NOMO-1 (cell line): Measurements from ENCODE around the gene GPR173.

Experiments used
- DNase-seq, 2 experiments: peaks; one replicate each; lab custom pipeline; 2025; ENCODE audit not compliant: unreplicated experiment in 2 of 2; lab: John Stamatoyannopoulos, UW

GPR173 gene

DNA sequence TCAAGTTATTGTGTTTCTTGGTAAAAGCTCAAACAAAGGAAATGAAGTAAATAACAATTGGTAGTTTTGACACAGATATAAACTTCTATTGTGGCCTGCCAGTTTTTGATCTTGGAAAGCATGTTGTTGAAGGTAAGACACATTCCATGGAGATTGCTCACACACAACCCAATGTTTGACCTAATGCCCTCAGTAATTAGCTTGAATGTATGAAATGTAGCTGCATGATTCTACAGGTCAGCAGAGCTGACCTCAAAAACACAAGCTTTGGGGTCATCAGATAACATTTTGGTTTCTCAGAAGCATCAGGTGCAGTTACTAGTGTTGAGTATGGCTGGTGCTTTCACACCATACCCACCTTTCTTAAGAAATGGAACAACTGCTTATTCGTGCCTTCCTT is 16.5 kb downstream of the GPR173 start:
- DNase-seq: no peak

DNA sequence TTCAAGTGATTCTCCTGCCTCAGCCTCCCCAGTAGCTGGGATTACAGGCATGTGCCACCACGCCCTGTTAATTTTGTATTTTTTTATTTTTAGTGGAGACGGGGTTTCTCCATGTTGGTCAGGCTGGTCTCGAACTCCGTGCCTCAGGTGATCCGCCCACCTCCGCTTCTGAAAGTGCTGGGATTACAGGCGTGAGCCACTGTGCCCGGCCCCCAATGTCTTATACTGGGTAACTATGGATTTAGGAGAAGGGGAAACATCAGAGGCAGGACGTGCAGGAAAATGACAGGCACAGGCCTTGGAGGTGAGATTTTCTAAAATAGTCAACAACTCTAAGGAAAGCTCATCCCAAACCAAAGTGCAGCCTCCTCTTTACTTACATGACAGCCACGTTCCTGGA is 22.5 kb downstream of the GPR173 start:
- no peak for DNase-seq

DNA sequence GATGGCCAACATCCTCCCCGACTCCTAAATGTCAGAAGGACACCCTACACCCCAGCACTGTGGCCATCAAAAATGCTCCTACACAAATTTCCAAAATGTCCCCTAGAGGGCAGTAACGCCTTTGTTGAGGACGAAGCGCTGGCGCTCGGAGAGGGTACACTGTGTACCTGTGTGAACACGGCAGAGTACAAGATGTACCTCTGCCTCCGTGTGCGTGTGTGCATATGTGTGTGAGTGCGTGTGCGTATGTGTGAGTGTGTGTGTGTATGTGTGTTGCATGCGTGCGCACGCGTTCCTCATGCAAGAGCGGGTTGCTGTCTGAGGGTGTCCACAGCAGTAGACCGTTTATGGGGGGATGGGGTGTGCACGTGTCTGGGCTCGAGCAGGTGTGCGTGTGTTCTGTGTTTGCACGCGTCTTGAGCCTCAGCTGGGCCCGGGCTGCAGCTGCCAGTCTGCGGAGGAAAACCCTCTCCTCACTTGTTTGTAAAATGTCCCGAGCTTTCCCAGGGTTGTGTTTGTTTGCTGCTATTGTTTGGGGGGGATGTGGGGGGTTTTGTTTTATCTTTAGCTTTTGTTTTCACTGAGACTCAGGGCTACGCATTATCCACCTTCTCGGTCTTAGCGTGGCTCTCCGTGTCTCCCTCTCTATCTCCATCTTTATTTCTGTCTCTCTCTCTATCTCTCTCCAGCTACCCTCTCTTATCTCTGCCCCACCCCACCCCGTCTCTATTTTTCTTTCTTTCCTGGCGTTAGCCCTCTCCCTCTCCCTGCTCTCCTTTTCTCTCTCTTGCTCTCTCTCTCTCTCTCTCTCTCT is 23.2 kb downstream of the GPR173 start:
- peak; percentile 46 to 51 for DNase-seq

DNA sequence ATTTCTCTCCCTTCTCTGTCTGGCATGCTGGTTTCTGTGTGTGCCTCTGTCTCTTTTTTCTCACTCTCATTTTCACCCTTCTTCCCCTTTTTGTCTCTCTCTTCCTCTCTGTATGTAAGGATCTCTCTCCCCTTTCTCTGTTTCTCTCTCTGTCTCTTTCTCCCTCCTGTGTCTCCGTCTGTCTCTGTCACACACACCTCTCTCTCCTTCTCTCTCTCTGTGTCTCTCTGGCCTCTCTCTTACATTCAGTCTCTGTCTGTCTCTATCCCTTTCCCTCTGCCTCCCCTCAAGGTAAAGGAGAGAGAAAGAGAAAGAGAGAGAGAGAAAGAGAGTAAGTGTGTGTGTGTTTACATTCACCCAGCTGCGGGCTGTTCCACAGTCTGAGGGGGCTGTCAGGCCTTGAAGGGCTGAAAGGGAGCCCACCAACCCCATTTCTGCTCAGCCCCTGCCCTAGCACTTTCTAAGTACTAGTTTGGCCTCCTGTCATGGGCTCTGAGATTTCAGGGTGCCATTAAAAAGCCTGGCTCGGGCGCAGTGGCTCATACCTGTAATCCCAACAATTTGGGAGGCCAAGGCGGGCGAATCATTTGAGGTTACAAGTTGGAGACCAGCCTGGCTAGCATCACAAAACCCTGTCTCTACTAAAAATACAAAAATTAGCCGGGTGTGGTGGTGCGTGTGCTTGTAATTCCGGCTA is 24.0 kb downstream of the GPR173 start:
- peak in 1 of 2 experiments; percentile 25 for DNase-seq

DNA sequence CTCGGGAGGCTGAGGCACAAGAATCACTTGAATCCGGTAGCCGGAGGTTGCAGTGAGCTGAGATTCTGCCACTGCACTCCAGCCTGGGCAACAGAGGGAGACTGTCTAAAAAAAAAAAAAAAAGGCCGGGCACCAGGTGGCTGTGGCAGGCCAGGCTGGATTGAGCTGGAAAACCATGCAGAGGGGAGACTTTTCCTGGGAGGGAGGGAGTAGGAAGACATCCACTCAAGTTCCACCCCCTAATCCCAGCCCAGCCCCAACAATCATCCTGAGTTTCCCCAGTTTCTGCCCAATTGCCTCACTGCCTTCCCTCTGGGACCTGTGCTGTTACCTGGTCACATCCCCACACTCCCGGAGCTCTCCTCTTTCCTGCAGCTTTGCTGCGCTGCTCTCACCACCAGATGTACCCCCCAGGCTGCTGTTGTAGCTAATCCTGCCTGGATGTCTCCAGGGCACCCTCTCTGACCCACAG is 24.6 kb downstream of the GPR173 start:
- DNase-seq: peak in 1 of 2 experiments; percentile 31

DNA sequence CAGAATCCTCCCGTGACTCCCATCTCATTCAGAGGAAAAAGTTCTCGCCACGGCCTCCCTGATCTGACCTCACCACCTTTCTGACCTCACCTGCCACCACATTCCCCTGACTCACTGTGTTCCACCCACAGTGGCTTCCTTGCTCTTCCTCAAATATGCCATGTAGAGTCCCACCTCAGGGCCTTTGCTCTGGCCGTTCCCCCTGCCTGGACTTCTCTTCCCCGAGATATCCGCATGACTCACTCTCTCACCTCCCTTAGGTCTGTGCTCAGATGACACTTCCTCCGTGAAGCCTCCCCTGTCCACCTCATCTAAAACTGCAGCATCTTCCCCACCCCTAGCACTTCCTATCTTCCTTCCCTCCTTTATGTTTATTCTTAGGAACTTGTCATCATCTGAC is 26.4 kb downstream of the GPR173 start:
- DNase-seq: peak in 1 of 2 experiments; percentile 57

DNA sequence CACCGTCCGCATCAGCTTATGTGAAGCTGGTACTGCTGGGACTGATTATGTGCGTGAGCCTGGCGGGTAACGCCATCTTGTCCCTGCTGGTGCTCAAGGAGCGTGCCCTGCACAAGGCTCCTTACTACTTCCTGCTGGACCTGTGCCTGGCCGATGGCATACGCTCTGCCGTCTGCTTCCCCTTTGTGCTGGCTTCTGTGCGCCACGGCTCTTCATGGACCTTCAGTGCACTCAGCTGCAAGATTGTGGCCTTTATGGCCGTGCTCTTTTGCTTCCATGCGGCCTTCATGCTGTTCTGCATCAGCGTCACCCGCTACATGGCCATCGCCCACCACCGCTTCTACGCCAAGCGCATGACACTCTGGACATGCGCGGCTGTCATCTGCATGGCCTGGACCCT is 28.1 kb downstream of the GPR173 start:
- DNase-seq: no peak

DNA sequence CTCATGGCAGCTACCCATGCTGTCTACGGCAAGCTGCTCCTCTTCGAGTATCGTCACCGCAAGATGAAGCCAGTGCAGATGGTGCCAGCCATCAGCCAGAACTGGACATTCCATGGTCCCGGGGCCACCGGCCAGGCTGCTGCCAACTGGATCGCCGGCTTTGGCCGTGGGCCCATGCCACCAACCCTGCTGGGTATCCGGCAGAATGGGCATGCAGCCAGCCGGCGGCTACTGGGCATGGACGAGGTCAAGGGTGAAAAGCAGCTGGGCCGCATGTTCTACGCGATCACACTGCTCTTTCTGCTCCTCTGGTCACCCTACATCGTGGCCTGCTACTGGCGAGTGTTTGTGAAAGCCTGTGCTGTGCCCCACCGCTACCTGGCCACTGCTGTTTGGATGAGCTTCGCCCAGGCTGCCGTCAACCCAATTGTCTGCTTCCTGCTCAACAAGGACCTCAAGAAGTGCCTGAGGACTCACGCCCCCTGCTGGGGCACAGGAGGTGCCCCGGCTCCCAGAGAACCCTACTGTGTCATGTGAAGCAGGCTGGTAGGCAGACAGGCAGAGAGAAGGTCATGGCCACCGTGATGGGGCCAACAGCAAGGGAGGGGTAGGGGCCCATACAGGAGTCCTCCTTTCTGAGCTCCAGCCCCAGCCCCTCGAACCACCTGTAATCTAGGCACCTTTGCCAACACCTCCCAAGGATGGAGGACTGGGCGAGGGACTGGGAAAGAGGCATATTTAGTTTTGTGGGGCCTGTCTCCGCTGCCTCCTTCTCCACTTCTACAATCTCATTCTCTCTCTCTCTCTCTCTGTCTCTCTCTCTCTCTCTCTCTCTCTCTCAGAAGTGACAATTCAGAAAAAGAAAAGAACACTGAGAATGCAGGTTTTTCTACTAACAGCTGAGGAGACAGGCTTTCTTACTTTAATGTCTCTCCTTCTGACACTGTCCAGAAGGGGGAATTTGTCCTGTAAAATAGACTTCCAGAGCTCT is 28.9 kb downstream of the GPR173 start:
- no peak for DNase-seq

DNA sequence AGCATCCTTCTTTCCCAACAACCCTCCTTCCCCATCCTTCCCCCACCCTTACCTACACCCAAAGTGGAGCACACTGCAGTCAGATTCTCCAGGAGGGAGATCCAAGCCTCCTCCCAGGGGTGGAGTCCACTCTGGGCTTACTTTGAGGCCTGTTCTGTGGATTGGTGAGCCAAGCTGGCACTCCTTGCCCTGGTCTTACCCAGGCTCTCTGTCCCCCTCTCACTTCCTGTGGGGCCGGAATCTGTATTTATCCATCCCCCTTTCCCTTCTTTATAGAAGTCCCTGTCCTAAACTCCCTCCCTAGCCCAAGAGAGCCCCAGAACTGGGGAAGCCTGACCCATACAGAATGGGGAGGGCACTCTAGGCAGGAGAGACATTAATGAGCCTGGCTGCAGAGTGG is 30.4 kb downstream of the GPR173 start:
- DNase-seq: no peak

DNA sequence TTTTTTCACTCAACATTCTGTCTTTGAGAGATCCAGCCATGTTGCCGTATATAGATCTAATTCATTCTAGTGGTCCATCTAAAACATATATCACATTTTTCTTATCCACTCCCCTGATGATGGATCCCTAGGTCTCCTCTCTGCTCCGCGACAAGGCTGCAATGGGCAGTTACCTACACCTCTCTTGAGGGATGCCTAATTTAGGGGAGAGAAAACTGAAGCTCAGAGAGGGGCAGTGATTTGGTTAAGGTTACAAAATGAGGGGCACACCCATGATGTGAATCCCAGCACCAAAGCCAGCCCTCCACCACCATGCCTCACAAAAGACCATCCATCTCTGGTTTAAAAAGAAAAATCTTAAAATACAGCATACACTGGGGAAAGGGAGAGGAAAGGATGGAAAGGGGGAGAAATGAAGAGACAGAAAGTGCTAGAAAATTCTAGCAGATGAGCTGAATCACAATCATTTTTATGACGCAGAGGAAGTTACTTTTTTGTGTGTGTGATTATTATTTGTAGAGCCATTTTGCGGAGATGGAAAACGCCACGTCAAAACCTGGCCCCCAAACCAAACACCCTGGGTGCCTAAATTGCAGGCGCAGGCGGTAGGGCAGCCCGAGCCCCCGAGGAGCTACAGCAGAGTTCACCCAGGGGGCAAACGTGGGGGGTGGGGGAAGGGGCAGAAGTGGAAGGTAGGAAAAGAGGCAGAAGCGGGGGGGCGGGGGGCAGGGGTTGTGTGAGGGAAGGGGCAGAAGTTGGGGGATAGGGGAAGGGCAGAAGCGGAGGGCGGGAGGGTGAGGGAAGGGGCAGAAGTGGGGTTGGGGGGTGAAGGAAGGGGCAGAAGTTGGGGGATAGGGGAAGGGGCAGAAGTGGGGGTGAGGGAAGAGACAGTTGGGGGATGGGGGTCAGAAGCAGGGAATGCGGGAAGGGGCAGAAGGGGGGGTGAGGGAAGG is 32.3 kb downstream of the GPR173 start:
- DNase-seq: no peak

DNA sequence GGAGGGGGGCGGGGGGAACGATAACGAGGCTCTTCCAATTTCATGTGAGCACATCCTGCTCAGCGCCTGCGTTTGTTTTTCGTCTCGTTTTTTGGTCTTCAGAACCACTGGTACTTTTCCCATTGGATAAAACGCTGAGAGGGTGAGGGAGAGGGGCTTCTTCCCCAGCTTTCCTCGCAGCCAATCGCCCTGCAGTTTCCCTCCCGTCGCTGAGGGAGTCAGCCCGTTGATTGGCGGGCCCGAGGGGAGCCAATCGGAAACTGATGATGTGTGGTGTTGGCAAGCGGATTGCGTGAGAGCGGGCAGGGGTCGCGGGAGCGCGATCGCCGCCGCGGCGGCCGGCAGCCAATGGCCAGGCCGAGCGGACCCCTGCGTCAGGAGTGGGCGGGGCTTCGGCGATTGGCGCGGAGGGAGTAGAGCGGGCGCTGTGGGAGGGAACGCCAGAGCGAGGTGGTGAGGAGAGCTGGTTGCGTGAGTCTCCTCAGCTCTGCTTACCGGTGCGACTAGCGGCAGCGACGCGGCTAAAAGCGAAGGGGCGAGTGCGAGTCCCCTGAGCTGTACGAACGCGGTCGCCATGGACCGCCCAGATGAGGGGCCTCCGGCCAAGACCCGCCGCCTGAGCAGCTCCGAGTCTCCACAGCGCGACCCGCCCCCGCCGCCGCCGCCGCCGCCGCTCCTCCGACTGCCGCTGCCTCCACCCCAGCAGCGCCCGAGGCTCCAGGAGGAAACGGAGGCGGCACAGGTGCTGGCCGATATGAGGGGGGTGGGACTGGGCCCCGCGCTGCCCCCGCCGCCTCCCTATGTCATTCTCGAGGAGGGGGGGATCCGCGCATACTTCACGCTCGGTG is 33.6 kb downstream of the GPR173 start, which contains the start of gene TSPYL2:
TSS of gene TSPYL2 (plus strand) at position 443 of the 848 bp plus-strand sequence. CDS start at position 575, 132 bp downstream.
- peak; percentile 81 to 90 for DNase-seq

DNA sequence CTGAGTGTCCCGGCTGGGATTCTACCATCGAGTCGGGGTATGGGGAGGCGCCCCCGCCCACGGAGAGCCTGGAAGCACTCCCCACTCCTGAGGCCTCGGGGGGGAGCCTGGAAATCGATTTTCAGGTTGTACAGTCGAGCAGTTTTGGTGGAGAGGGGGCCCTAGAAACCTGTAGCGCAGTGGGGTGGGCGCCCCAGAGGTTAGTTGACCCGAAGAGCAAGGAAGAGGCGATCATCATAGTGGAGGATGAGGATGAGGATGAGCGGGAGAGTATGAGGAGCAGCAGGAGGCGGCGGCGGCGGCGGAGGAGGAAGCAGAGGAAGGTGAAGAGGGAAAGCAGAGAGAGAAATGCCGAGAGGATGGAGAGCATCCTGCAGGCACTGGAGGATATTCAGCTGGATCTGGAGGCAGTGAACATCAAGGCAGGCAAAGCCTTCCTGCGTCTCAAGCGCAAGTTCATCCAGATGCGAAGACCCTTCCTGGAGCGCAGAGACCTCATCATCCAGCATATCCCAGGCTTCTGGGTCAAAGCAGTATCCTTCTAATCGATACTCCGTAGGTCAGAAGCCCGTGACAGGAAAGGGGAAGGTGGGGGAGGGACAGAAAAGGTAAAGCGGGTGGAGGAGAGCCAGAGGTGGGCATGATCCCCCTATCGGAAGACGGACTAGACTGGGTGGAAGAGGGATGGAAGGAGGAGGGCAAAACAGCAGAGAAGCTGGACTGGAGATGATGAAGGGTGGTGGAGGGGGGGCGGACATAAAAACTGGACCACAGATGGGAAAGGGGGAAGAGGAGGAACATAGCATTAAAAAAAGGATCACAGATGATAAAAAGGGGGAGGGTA is 34.4 kb downstream of the GPR173 start:
- no peak for DNase-seq

DNA sequence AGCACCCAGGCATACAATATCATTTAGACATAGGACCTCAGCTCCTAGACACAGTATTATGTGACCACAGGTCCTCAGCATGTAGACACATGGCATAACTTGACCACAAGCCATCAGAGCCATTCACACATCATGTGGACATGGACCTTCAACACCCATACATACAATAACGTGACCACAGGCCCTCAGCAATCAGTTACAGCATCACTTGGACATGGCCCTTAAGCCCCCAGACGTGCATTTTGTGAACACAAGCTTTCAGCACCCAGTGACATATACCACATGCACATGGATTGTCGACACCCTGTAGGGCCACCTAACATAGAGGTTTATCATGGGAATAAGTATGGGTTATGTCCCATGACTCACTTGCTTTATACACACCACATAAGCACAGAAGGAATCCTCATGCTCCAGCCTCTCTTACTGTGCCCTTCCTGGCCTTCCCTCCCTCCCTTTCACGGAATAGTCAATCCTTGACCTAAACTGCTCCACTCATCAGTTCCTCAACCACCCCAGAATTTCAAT is 35.5 kb downstream of the GPR173 start:
- DNase-seq: no peak

DNA sequence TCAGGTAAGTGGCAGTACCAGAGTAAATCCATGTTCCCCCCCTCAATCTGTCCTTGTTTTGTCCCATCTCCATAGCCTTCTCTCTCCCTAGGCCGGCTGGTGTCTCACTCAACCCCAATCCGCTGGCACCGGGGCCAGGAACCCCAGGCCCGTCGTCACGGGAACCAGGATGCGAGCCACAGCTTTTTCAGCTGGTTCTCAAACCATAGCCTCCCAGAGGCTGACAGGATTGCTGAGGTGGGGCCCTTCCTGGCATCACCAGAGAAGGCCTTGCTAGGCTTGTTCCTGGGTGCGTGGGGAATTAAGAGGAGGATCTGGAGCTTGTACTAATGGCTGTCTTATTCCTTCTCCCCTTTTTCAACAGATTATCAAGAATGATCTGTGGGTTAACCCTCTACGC is 36.3 kb downstream of the GPR173 start:
- DNase-seq: no peak

DNA sequence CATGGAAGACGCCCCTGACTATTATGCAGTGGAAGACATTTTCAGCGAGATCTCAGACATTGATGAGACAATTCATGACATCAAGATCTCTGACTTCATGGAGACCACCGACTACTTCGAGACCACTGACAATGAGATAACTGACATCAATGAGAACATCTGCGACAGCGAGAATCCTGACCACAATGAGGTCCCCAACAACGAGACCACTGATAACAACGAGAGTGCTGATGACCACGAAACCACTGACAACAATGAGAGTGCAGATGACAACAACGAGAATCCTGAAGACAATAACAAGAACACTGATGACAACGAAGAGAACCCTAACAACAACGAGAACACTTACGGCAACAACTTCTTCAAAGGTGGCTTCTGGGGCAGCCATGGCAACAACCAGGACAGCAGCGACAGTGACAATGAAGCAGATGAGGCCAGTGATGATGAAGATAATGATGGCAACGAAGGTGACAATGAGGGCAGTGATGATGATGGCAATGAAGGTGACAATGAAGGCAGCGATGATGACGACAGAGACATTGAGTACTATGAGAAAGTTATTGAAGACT is 37.2 kb downstream of the GPR173 start:
- no peak for DNase-seq

DNA sequence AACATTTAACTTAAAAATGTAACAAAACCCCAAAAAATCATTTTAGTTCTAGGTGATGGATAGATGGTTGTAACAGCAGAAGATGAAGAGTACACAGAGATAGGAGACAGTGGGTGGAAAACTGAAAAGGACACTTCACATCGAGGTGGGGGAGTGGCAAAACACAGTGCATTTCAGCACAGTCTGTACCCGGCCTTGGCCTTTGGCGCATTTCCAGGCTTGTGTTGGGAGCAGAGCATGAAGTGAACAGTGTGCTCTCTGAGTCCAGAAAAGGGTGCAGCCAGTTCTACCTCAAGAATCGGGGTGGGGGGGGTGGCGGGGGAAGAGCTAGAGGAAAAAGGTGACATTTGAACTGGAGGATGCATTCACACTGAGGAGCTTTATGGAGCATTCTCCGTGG is 37.9 kb downstream of the GPR173 start:
- DNase-seq: no peak

DNA sequence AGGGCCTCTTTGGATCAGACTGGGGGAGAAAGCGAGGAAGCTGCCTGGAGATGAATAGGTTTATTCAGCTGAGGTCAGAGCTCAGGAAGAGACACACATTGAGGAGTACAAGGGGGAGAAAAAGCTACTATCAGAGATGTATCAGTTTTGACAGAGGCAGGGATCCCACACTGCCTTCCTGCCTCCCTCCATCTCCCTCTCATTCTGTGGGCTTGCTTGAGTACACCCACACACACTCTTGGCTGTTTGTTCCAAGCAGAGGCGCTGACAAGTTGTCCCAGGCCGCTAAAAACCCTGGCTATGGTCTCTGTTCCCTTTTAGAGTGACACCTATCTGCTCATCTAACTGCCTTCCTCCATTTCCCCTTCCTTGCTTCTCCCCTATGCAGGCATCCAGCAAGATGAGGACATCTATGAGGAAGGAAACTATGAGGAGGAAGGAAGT is 38.8 kb downstream of the GPR173 start:
- no peak for DNase-seq
